Omental fat pad (tissue), 4 donors: ENCODE measurements around the gene FUBP3. TPM values are rescaled to one million over a fixed set of nuclear protein-coding genes. Genes with fewer than 3 reads are reported as not detected.

ENCODE experiments used
- ATAC-seq: fragments of 150-250 bp; one replicate; pipeline ENCODE4 v1.9.1; 2016; ENCODE audit warnings: mild to moderate bottlenecking, moderate library complexity; ENCODE audit not compliant: low FRiP score
- DNase-seq: peaks from one replicate; pipeline ENCODE4 v3.0.0-alpha.2; 2019; ENCODE audit warnings: low spot score
- CTCF ChIP-seq, 3 donors: fragments of 450-650 bp; IDR thresholded peaks; one replicate each; pipeline ENCODE4 v1.5.1; 2016 to 2017; ENCODE audit warnings: antibody characterized with exemption in 3 of 3, mild to moderate bottlenecking in 3 of 3, moderate library complexity in 2 of 3
- total RNA-seq, 4 donors: library from RNA; depleted of rRNA; stranded (reverse); fragments of >200 nt; gene quantifications; one replicate each; pipeline ENCODE4 v1.1.0, GENCODE V29; 2016

The FUBP3 gene
- total RNA-seq, 4 donors from 2014 or later = 29.7 to 46.3 (median 37.9) TPM

GRCh38 chr9:130616451-130616850 lies 37.1 kb downstream of the FUBP3 start:
- DNase-seq = no peak

GRCh38 chr9:130623466-130623865 lies 44.1 kb downstream of the FUBP3 start:
- no peak for ATAC-seq
- TF ChIP-seq CTCF (IDR thresholded peaks at IDR 0.05) = no peak
- DNase-seq = no peak

More at GRCh38 chr9:130616451-130616850, 37.1 kb downstream of the FUBP3 start:
- TF ChIP-seq CTCF (IDR thresholded peaks at IDR 0.05) = no peak
- ATAC-seq = no peak

GRCh38 chr9:130624154-130624553 lies 44.8 kb downstream of the FUBP3 start:
- ATAC-seq (no peak), DNase-seq (no peak)
- TF ChIP-seq CTCF (IDR thresholded peaks at IDR 0.05) = no peak

GRCh38 chr9:130626249-130626996 lies 47.0 kb downstream of the FUBP3 start:
- no peak for DNase-seq
- no peak for ATAC-seq

GRCh38 chr9:130627051-130627450 lies 47.7 kb downstream of the FUBP3 start:
- DNase-seq (no peak), ATAC-seq (no peak)
- TF ChIP-seq CTCF (IDR thresholded peaks at IDR 0.05) = no peak

More at GRCh38 chr9:130626249-130626996, 47.0 kb downstream of the FUBP3 start:
- TF ChIP-seq CTCF (IDR thresholded peaks at IDR 0.05) = no peak

- no peak for TF ChIP-seq CTCF (IDR thresholded peaks at IDR 0.05)
- no peak for ATAC-seq
- DNase-seq = no peak
These were observed 48.8 kb downstream of the FUBP3 start for GRCh38 chr9:130627896-130628792.
